ENCODE results near the gene ZNF577.
"Not testable (repeated sequence)": the region's sequence is repeated elsewhere in the genome, so short reads cannot be mapped to it uniquely, and the experiment has no call there.

The ZNF577 gene

GRCh38 chr19:51919606-51920005 lies 31.9 kb upstream of the ZNF577 start:
- no peak overlapping the region for H3K4me3 ChIP-seq (replicated peaks; ENCODE audit: insufficient read depth, low read length)
- DNase-seq (ENCODE audit: low read depth in 1 of 2, low spot score in 1 of 2) = no peak

GRCh38 chr19:51916167-51916566 lies 28.4 kb upstream of the ZNF577 start:
- no peak for DNase-seq (ENCODE audit: low read depth in 1 of 2, low spot score in 1 of 2)
- TF ChIP-seq GABPA (IDR thresholded peaks at IDR 0.05; ENCODE audit: low read depth) = no peak
- no peak for TF ChIP-seq CTCF (IDR thresholded peaks at IDR 0.05; ENCODE audit: insufficient read depth, low read length)
- no peak for TF ChIP-seq REST (IDR thresholded peaks at IDR 0.05; ENCODE audit: insufficient replicate concordance, low read depth)
- no peak for TF ChIP-seq SPI1 (IDR thresholded peaks at IDR 0.05; ENCODE audit: borderline replicate concordance, low read depth)
- TF ChIP-seq POLR2AphosphoS5 (IDR thresholded peaks at IDR 0.05; ENCODE audit: low read depth) = no peak
- Histone ChIP-seq H3K27ac (replicated peaks) (no peak overlapping the region), H3K27me3 (ENCODE audit: insufficient read depth, poor library complexity, severe bottlenecking) (no peaks in the 10 kb centered on the region), H3K4me3 (replicated peaks; ENCODE audit: insufficient read depth, low read length) (no peak overlapping the region)

More at GRCh38 chr19:51919606-51920005, 31.9 kb upstream of the ZNF577 start:
- no peak for TF ChIP-seq GABPA (IDR thresholded peaks at IDR 0.05; ENCODE audit: low read depth)
- TF ChIP-seq POLR2AphosphoS5 (IDR thresholded peaks at IDR 0.05; ENCODE audit: low read depth) = no peak
- no peak for TF ChIP-seq SPI1 (IDR thresholded peaks at IDR 0.05; ENCODE audit: borderline replicate concordance, low read depth)
- TF ChIP-seq CTCF (IDR thresholded peaks at IDR 0.05; ENCODE audit: insufficient read depth, low read length) = no peak
- TF ChIP-seq REST (IDR thresholded peaks at IDR 0.05; ENCODE audit: insufficient replicate concordance, low read depth) = no peak
- Histone ChIP-seq H3K27ac (replicated peaks) (no peak overlapping the region), H3K27me3 (ENCODE audit: insufficient read depth, poor library complexity, severe bottlenecking) (no peaks in the 10 kb centered on the region)

- no peak overlapping the region for H3K27ac ChIP-seq (replicated peaks)
- no peak for DNase-seq (ENCODE audit: low read depth in 1 of 2, low spot score in 1 of 2)
- no peaks in the 10 kb centered on the region for H3K27me3 ChIP-seq (ENCODE audit: insufficient read depth, poor library complexity, severe bottlenecking)
- no peak overlapping the region for H3K4me3 ChIP-seq (replicated peaks; ENCODE audit: insufficient read depth, low read length)
- no peak for TF ChIP-seq POLR2AphosphoS5 (IDR thresholded peaks at IDR 0.05; ENCODE audit: low read depth)
- no peak for TF ChIP-seq REST (IDR thresholded peaks at IDR 0.05; ENCODE audit: insufficient replicate concordance, low read depth)
- TF ChIP-seq CTCF (IDR thresholded peaks at IDR 0.05; ENCODE audit: insufficient read depth, low read length) = no peak
- TF ChIP-seq GABPA (IDR thresholded peaks at IDR 0.05; ENCODE audit: low read depth) = no peak
- no peak for TF ChIP-seq SPI1 (IDR thresholded peaks at IDR 0.05; ENCODE audit: borderline replicate concordance, low read depth)
Observed at GRCh38 chr19:51915324-51915867, 27.6 kb upstream of the ZNF577 start.

- not testable (repeated sequence) for DNase-seq (ENCODE audit: low read depth in 1 of 2, low spot score in 1 of 2); H3K4me3 ChIP-seq (replicated peaks; ENCODE audit: insufficient read depth, low read length); H3K27ac ChIP-seq (replicated peaks); H3K27me3 ChIP-seq (ENCODE audit: insufficient read depth, poor library complexity, severe bottlenecking)
Observed at GRCh38 chr19:51907981-51908380, 20.2 kb upstream of the ZNF577 start.

- not testable (repeated sequence) for H3K27ac ChIP-seq (replicated peaks); DNase-seq (ENCODE audit: low read depth in 1 of 2, low spot score in 1 of 2); H3K27me3 ChIP-seq (ENCODE audit: insufficient read depth, poor library complexity, severe bottlenecking); H3K4me3 ChIP-seq (replicated peaks; ENCODE audit: insufficient read depth, low read length)
Observed at GRCh38 chr19:51906108-51906507, 18.4 kb upstream of the ZNF577 start.

- H3K27ac ChIP-seq (replicated peaks); H3K4me3 ChIP-seq (replicated peaks; ENCODE audit: insufficient read depth, low read length): not testable (repeated sequence)
Observed at GRCh38 chr19:51905639-51906038, 17.9 kb upstream of the ZNF577 start.

More at GRCh38 chr19:51905639-51906038, 17.9 kb upstream of the ZNF577 start:
- H3K27me3 ChIP-seq (ENCODE audit: insufficient read depth, poor library complexity, severe bottlenecking); DNase-seq (ENCODE audit: low read depth in 1 of 2, low spot score in 1 of 2): not testable (repeated sequence)
